Inflammatory macrophage treated with lipopolysaccharide for 4 hours (primary cell): Measurements from ENCODE around the gene VPS18.

Experiments used
- DNase-seq: peaks from one replicate; pipeline ENCODE4 v3.0.0-alpha.2; 2020

The VPS18 gene

DNA sequence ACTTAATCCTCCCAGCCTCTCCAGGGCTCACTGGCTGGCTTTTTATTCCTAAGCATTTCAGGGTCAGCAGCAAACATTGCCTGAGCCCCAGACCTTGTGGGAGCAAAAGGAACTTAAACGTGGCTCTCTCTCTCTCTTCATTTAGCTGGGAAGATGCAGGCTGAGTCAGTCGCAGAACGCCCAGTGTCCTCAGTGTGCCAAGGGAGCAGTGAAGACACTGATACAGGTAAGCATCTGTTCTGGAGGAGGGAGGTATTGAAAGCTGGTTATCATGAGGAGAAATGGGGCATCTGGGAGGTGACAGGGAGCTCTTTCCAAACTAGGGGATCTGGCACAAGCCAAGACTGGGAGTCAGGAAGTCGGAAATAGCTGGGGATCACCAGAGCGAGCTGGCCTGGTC, 24.6 kb upstream of the VPS18 start:
- no peak for DNase-seq

DNA sequence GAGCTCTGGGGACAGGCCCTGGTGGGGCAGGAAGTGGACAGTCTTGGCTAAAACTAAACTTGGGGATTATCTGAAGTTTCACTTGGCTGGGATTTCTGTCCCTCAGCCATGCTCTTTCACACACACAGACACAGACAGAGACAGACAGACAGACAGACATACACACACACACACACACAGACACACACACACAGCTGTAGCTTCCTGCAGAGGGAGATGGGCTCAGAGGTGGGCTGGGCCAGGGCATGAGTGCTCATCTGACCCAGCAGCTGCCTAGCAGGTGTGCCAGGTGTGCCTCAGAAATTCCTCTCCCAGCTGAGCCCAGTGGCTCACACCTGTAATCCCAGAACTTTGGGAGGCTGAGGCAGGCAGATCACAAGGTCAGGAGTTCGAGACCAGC, 23.5 kb upstream of the VPS18 start:
- no peak for DNase-seq

DNA sequence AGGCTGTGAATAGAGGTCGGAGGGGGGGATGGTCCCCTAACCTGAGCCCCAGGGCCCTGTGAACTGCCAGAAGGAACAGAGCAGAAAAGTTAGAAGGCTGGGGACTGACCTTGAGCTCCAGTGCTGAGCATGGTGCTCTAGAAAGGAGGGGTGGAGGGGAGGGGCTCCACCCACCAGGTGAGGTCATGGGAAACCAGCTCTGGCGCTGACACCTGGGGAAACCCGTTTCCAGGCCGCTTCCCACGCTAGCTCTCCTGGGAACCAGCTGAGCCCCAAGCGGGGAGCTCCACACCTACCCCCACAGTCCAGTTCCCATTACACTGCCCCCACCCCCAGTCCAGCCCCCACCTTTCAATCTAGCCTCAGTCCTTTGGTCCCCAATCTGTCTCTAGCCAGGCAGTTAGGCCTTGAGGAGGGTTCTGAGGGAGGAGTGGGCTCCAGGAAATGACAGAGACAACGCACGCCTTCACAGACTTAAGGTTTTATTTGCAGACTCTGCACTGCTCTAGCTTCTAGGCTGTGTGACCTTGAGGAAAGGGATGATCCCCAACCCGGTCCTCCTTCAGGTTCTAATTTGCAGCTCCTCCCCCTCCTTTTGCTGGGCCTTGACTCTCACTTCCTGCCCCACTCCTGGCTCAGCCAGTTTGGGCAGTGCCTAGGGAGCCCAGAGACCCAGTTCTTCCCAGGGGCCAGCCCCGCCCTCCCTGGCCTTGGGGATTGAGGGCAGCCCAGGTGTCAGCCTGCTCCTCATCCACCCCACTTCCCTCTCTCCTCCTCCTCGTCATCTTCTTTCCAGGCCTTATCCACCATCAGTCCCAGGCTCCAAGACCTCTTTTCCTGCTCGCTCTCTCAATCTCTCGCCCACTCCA, 22.3 kb upstream of the VPS18 start:
- DNase-seq: no peak

DNA sequence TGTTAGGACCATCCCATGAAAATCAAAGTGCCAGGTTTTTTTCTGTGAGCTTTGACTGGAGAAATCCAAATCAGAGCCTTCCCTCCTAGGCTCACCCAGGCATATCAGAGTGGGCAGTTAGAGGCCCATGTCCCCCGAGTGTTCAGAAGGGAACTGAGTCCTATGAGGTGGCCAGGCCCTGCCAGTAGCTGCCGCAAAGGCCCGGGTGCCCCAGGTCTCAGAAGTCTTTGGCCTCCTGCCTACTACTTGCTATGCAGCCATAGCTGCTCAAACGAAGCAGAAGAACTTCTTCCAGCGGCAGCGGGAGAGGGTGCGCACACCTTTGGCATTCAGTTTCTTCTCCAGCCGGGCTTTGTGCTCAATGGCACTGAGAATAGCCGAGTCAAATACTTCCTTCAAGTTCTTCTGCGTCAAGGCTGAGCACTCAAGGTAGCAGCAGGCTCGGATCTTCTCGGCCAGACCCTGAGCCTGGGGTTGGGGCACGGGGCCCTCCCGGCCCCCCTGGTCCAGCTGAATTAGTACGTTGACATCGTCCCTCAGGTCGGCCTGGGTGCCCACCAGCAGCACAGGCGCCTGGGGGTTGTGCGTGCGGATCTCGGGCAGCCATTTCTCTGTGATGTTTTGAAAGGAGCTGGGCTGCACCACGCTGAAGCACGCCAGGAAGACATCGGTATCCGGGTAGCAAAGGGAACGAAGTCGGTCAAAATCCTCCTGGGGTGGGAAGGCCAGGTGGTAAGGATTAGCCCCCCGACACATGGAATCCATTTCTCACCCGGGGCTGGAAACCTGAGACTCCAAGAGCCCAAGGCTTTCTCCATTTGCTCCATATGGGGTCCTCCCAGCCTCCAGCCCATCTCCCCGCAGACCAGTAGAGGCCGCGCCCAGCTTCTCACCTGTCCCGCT, 21.2 kb upstream of the VPS18 start:
- DNase-seq: no peak

DNA sequence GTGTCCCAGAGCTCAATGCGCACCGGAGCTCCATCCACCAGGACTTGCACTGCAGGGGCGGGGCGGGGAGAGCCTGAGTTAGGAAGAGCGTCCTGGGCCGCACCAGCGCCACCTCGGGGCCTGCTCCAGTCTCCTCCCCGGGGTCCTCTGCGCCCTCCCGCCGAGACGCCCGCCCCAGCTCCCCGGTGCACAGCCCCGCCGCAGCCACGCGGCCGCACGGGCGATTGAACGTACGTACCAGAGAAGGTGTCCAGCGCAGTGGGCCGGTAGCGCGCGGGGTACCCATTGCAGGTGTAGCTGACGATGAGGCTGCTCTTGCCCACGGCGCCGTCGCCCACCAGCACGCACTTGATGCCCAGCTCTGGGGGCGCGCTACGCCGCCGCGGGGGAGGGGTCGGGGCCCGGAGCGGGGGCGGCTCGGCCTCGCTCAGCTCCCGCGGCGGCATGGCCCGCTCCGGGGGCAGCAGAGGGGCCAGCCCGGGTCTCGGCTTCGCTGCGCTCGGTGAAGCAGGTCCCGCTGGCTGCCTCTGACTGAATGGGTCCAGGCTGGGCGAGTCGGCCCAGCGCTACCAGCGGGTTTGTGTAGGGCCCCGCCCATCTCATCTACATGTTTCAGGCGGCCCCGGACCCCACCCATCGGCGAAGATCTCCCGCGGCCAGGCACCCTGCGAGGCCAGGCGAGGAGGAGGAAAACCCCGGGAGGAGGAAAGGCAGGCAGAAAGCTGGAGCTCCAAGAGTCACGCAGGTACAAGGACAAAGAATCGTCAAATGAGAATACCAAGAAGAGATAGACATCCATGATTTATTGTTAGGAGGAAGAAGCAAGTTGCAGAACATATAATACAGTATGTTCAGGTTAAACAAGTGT, 20.3 kb upstream of the VPS18 start, which contains the start of gene RHOV:
Gene RHOV, minus strand, starts transcription at position 541 of the 868 bp plus-strand sequence. Its CDS starts 95 bp downstream, at position 446.
- peak; percentile 38 for DNase-seq

DNA sequence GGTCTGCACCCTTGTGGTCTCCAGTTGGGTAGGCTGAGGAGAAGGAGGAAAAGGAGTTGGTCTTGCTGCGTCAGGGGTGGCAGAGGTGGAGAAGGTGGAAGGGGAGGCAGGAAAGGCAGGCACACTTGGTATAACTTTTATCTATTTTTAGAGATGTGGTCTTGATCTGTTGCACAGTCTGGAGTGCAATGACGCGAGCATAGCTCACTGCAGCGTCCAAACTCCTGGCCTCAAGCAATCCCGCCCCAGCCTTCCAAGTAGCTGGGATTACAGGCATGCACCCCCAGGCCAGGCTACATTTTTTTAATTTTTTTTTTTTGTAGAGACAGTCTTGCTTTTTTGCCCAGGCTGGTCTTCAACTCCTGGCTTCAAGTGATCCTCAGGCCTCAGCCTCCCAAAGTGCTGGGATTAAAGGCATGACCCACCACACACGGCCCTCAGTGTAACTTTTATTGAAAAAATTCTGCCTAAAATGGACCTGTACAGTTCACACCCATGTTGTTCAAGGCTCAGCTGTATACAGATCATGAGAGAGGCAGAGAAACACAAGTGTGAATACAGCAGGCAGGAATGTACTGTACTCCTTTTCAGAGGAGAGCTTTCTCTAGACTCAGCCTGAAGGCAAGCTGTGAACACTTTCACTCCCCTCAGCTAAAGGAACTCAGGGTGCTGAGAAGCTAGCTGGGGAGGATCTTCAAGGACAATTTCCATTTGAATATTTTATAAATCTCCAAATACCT, 18.1 kb upstream of the VPS18 start:
- no peak for DNase-seq

DNA sequence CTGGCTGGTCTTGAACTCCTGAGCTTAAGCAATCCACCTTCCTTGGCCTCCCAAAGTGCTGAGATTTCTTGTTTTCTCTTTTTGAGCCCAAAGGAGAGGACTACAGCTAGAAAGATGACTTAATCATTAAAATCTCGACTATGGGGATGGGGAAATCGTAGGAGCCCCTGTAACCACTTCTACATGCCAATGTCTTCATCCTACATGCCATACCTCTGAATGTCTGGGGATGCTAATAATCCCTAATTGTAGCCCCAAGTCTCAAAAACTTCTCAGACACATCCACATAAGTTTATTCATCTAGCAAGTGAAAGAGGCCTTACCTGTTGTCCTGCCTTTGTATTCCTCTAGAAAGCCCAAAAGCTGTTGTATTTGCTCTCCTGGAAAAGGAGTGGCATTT, 16.6 kb upstream of the VPS18 start:
- no peak for DNase-seq

DNA sequence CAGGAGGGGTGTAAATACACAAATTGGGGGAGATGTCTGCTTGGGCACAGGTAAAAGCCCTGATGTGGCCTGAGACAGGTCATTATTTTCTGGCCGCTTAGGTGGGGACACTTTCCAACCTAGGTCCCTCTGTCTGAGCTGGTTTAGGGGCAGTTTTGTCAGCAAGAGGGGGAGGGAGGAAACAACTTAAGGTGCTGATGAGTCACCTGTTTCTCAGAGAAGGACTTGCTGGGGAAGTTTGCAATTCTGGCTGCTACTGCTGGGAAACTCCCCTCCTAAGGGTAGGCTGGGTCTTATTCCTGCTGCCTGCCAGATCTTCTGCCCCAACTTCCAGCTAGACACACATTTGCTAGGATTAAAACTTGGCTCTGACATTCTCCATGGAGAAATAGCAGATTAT, 15.5 kb upstream of the VPS18 start:
- DNase-seq: peak; percentile 71

DNA sequence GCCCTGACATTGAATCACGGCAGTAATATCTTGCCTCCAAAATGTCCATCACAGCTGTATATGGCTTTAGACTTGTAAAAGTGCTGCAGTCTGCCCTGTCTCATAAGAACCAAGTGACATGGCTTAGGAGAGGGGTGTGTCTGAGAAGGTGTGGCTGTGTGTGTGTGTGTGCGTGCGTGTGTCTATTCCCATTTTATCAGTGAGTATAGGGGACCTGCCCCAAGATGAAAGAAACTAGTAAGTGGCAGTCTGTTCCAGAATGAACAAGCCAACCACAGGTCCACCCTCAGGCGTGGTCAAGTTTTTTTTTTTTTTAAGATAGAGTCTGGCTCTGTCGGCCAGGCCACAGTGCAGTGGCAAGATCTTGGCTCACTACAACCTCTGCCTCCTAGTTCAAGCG, 14.6 kb upstream of the VPS18 start:
- no peak for DNase-seq

DNA sequence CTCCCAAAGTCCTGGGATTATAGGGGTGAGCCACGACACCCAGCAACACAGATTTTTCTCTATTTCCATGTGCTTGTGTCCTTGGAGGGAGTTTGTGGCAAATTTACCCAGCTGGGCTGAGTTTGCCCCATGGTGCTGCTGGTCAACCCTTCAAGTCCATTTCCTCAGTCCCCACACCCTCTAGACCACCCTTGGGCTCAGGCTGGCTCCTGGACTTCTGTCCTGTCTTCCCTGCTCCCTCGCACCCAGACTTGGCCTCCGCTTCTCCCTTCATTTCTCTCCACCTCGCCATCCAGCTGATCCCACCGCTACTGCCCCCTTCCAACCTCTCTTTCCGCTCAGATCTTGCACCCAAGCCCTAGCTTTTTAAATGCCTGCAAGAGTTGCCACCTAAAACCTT, 12.9 kb upstream of the VPS18 start:
- DNase-seq: no peak

DNA sequence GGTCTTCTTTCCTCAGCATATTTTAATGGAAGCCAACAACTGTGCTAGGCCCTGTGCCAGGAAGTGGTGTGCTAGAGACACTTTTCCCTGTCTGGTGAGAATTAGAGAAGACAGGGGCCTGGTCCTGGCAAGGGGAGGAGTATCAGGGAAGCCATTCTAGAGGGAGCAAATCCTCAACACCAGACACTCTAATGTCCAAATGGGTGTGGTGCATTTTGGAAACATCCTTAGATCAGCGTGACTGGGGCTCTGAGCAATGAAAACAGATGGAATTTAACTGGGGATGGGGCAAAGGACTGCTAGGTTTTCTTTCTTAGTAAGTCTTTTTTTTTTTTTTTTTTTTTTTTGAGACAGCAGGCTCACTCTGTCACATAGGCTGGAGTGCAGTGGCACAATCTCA, 7.7 kb upstream of the VPS18 start:
- DNase-seq: no peak

DNA sequence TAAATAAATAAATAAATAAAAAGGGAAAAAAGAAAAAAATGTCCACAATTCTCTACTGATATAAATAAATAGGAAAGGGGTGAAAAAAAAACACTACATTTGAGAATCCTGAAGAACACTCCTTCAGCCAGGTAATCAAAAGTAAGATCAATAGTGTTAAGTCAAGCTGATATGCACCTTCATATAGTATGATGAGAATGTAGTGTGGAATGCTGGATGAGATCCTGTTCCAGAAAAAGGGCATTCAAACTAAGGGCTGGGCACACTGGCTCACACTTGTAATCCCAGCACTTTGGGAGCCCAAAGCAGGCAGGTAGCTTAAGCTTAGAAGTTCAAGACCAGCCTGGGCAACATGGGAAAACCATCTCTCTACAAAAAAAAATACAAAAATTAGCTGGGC, 5.1 kb upstream of the VPS18 start:
- DNase-seq: no peak

DNA sequence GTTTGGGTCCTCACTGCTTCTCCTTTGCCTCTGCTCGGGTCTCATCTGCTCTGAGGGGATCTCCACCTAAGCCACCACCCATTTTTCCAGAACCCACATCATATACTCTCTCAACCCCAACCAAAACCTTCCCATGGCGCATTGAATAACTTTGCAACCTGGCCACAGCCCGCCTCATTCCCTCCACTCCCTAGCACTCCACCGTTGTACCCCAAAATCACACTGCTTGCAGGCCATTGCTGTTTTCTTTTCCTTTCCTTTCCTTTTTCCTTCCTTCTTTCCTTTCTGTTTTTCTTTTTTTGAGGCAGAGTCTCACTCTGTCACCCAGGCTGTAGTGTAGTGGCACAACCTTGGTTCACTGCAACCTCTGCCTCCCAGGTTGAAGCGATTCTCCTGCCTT, 3.1 kb upstream of the VPS18 start:
- no peak for DNase-seq

DNA sequence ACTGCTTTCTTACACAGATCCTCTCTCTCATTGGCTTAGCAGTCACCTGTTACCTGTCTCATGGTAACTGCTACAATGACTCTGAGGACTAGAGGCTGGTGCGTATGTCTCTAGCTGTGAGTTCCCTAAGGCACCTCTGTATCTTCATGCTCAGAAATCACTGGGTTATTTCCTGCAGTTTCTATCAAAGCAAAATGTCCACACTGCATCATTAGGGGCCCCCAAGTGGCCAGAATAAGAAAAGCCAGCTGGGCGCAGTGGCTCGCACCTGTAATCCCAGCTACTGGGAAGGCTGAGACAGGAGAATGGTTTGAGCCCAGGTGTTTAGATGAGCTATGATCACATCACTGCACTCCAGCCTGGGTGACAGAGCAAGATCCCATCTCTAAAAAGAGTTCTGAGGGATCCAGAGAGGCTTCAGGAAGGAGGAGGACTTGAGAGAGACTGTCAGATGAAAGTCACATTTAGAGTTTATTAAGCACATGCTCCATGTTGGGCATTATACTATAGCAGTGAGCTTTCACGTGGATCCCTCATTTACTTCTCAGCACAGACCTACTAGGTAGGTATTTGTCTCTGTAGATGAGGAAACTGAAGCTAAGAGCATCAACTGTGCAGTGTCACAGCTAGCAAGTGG, 2.3 kb upstream of the VPS18 start:
- peak; percentile 39 for DNase-seq

DNA sequence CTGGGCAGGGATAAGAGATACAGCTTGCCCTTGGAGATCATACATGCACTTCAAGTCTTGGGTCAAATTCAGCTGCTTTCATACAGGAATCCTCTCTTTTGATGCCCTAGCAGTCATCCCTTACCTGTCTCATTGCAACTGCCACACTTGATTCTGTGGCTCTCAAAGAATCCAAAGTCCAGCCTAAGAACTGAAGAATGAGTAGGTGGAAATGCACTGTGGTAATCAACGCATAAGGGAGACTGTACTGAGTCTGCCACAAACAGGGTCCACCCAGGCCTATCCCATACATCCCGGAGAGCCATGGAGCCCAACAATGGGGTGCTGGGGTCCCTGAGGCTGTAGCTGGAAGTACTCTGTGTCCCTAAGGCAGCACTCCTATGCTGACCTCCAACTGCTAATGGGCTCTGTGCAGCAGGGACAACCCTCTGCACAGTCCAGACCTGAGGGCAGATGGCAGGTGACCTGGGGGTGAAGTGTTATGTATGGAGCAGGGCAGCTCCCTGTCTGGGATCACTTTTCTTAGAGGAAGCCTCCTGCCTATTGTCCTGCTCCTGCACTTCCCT, 1.7 kb upstream of the VPS18 start:
- no peak for DNase-seq

DNA sequence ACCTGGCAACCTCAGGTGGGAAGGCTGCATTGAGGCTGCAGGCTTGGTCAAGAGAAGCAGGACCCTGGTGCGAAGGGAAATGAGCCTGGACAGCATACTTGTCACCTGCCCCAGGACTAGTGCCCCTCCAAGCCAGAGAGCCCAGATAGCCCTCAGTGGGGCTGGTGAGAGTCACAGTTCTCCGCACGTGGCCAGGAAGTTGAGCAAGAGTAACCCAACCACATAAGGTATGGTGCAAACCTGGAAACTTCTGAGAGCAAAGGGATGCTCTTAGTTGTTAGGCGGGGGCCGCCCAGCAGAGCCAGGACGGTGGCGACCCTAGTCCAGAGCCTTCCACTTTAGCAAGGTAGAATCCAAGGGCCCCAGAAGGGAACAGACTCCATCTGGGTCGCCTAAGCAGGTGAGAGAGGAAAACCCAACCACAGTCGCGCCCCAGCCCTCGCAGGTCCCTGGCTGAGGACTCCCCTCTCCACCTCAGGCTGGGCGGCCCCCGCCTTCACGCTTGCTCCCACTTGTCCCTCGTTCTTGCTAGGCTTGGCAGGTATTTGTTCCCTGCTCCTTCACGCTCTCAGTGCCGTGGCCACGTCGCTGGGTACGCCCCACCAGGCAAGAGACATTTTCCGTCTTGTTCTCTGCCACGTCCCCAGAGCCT, 1.1 kb upstream of the VPS18 start:
- DNase-seq: peak; percentile 43

DNA sequence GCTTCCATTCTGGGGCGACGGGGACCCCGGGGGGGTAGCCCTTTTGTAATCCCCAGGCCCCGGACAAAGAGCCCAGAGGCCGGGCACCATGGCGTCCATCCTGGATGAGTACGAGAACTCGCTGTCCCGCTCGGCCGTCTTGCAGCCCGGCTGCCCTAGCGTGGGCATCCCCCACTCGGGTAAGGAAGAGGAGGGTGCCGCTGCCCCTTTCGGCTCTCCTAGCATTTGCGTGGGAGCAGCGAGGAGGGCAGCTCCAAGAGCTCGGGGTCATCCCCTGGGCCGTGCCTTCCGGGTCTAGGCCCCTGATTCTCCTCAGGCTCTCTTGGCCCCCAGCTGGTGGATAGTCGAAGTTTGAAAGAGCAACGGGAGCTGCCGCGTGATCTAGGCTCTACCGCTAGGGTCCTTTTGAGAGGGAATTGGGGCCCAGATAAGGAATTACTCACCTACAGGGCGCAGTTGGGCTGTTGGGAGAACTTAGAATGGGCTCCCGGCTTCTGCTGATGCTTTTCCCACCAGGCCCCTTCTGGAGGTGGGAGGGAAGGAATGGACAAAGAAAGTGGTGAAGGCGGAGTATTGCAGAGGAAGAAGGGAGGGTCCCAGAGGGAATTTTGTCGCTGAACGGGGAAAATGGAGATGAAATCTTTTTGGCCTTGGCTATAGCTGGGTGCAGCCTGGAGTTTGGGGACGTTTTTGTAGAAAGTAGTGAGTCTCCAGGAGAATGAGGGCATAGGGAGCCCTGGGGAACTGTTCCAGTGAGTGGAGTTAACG, 615 bp downstream of the VPS18 start:
- peak; percentile 85 for DNase-seq

DNA sequence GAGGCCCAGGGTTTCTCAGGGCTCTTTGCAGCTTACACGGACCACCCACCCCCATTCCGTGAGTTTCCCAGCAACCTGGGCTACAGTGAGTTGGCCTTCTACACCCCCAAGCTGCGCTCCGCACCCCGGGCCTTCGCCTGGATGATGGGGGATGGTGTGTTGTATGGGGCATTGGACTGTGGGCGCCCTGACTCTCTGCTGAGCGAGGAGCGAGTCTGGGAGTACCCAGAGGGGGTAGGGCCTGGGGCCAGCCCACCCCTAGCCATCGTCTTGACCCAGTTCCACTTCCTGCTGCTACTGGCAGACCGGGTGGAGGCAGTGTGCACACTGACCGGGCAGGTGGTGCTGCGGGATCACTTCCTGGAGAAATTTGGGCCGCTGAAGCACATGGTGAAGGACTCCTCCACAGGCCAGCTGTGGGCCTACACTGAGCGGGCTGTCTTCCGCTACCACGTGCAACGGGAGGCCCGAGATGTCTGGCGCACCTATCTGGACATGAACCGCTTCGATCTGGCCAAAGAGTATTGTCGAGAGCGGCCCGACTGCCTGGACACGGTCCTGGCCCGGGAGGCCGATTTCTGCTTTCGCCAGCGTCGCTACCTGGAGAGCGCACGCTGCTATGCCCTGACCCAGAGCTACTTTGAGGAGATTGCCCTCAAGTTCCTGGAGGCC, 5.4 kb downstream of the VPS18 start:
- DNase-seq: no peak
